ENCODE results near the gene ISG20L2.

DNA sequence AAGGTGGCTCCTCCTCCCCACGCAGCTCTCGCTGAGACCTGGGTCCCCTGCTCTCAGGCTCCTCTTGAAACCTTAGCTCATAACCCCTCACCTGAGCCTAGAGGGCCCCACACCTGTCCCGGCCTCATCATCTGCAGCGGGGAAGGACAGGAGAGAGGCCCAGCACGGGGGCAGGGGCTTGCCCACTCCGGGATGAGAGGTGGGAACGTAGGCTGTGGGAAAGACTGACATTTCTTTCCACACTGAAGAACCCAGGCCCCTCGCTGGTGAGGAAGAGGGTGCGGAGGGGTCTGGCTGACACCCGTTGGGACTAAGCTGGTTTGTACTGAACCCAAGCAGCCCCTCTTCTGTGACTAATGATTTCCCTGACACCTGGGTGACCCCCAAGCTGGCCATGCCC is 37.4 kb downstream of the ISG20L2 start:
- TF ChIP-seq, protein P1, sequence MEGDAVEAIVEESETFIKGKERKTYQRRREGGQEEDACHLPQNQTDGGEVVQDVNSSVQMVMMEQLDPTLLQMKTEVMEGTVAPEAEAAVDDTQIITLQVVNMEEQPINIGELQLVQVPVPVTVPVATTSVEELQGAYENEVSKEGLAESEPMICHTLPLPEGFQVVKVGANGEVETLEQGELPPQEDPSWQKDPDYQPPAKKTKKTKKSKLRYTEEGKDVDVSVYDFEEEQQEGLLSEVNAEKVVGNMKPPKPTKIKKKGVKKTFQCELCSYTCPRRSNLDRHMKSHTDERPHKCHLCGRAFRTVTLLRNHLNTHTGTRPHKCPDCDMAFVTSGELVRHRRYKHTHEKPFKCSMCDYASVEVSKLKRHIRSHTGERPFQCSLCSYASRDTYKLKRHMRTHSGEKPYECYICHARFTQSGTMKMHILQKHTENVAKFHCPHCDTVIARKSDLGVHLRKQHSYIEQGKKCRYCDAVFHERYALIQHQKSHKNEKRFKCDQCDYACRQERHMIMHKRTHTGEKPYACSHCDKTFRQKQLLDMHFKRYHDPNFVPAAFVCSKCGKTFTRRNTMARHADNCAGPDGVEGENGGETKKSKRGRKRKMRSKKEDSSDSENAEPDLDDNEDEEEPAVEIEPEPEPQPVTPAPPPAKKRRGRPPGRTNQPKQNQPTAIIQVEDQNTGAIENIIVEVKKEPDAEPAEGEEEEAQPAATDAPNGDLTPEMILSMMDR (conservative IDR thresholded peaks at IDR 0.05; ENCODE audit: low read depth in 2 of 2), result no peak
- TF ChIP-seq EZH2 (IDR thresholded peaks at IDR 0.05; ENCODE audit: low read depth, unreplicated experiment) (no peak), EZH2phosphoT487 (IDR thresholded peaks at IDR 0.05; ENCODE audit: unreplicated experiment) (no peak), POLR2AphosphoS5 (IDR thresholded peaks at IDR 0.05; ENCODE audit: low read depth) (no peak), CREB1 (CRISPR knock-in tag; IDR thresholded peaks at IDR 0.05; ENCODE audit: low read depth) (no peak), ZNF114 (CRISPR knock-in tag; IDR thresholded peaks at IDR 0.05) (no peak), JUNB (IDR thresholded peaks at IDR 0.05; ENCODE audit: unreplicated experiment) (no peak)
- TF ChIP-seq, protein P2, sequence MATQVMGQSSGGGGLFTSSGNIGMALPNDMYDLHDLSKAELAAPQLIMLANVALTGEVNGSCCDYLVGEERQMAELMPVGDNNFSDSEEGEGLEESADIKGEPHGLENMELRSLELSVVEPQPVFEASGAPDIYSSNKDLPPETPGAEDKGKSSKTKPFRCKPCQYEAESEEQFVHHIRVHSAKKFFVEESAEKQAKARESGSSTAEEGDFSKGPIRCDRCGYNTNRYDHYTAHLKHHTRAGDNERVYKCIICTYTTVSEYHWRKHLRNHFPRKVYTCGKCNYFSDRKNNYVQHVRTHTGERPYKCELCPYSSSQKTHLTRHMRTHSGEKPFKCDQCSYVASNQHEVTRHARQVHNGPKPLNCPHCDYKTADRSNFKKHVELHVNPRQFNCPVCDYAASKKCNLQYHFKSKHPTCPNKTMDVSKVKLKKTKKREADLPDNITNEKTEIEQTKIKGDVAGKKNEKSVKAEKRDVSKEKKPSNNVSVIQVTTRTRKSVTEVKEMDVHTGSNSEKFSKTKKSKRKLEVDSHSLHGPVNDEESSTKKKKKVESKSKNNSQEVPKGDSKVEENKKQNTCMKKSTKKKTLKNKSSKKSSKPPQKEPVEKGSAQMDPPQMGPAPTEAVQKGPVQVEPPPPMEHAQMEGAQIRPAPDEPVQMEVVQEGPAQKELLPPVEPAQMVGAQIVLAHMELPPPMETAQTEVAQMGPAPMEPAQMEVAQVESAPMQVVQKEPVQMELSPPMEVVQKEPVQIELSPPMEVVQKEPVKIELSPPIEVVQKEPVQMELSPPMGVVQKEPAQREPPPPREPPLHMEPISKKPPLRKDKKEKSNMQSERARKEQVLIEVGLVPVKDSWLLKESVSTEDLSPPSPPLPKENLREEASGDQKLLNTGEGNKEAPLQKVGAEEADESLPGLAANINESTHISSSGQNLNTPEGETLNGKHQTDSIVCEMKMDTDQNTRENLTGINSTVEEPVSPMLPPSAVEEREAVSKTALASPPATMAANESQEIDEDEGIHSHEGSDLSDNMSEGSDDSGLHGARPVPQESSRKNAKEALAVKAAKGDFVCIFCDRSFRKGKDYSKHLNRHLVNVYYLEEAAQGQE (IDR thresholded peaks at IDR 0.05; ENCODE audit: unreplicated experiment), result no peak
- TF ChIP-seq, protein P3, sequence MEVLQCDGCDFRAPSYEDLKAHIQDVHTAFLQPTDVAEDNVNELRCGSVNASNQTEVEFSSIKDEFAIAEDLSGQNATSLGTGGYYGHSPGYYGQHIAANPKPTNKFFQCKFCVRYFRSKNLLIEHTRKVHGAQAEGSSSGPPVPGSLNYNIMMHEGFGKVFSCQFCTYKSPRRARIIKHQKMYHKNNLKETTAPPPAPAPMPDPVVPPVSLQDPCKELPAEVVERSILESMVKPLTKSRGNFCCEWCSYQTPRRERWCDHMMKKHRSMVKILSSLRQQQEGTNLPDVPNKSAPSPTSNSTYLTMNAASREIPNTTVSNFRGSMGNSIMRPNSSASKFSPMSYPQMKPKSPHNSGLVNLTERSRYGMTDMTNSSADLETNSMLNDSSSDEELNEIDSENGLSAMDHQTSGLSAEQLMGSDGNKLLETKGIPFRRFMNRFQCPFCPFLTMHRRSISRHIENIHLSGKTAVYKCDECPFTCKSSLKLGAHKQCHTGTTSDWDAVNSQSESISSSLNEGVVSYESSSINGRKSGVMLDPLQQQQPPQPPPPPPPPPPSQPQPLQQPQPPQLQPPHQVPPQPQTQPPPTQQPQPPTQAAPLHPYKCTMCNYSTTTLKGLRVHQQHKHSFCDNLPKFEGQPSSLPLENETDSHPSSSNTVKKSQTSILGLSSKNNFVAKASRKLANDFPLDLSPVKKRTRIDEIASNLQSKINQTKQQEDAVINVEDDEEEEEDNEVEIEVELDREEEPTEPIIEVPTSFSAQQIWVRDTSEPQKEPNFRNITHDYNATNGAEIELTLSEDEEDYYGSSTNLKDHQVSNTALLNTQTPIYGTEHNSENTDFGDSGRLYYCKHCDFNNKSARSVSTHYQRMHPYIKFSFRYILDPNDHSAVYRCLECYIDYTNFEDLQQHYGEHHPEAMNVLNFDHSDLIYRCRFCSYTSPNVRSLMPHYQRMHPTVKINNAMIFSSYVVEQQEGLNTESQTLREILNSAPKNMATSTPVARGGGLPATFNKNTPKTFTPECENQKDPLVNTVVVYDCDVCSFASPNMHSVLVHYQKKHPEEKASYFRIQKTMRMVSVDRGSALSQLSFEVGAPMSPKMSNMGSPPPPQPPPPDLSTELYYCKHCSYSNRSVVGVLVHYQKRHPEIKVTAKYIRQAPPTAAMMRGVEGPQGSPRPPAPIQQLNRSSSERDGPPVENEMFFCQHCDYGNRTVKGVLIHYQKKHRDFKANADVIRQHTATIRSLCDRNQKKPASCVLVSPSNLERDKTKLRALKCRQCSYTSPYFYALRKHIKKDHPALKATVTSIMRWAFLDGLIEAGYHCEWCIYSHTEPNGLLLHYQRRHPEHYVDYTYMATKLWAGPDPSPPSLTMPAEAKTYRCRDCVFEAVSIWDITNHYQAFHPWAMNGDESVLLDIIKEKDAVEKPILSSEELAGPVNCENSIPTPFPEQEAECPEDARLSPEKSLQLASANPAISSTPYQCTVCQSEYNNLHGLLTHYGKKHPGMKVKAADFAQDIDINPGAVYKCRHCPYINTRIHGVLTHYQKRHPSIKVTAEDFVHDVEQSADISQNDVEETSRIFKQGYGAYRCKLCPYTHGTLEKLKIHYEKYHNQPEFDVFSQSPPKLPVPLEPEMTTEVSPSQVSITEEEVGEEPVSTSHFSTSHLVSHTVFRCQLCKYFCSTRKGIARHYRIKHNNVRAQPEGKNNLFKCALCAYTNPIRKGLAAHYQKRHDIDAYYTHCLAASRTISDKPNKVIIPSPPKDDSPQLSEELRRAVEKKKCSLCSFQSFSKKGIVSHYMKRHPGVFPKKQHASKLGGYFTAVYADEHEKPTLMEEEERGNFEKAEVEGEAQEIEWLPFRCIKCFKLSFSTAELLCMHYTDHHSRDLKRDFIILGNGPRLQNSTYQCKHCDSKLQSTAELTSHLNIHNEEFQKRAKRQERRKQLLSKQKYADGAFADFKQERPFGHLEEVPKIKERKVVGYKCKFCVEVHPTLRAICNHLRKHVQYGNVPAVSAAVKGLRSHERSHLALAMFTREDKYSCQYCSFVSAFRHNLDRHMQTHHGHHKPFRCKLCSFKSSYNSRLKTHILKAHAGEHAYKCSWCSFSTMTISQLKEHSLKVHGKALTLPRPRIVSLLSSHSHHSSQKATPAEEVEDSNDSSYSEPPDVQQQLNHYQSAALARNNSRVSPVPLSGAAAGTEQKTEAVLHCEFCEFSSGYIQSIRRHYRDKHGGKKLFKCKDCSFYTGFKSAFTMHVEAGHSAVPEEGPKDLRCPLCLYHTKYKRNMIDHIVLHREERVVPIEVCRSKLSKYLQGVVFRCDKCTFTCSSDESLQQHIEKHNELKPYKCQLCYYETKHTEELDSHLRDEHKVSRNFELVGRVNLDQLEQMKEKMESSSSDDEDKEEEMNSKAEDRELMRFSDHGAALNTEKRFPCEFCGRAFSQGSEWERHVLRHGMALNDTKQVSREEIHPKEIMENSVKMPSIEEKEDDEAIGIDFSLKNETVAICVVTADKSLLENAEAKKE (CRISPR knock-in tag; IDR thresholded peaks at IDR 0.05), result no peak

All from GM23338 (cell line).